NCI-H1417 (cell line): ENCODE measurements around the gene C14orf119.
A peak's percentile ranks its signal among the peaks of the same experiment; 100 is the strongest.

Experiments
- DNase-seq, 3 experiments: peaks; one replicate each; lab custom pipeline; 2025; lab: John Stamatoyannopoulos, UW

The C14orf119 gene

DNA sequence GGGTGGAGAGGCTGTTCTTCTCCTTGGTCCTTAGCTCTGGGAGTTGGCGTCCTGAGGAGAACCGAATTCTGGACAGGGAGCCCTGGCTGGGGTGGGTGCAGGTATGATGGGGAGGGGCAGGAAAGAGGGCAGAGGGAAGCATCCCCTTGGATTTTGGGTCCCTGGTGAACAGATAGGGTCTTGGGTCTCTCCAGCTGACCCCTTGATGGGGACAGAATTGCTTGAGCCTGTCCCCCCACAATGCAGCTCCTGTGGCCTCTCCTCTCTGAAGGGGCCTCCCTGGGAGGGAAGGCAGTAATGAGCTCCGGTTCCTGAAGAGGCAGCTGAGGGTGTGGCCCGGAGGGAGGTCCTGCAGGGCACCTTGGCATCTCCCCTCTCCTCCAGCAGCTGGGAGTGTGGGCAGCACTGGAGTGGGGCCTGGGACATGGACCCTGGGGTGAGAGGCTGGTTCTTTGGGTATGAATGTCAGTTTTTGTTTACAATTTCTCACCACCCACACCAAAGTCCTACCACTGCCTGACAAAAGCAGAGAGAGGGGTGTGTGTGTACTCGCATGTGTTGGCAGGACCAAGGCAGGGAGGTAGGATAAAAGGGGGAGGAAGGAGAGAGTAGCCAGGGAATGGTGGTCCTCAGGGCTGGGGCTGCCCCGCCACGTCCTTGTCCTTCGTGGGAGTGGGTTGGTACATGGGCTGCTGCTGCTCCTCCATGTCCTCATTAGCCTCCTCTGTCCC, 31.4 kb downstream of the C14orf119 start:
- DNase-seq, result no peak

DNA sequence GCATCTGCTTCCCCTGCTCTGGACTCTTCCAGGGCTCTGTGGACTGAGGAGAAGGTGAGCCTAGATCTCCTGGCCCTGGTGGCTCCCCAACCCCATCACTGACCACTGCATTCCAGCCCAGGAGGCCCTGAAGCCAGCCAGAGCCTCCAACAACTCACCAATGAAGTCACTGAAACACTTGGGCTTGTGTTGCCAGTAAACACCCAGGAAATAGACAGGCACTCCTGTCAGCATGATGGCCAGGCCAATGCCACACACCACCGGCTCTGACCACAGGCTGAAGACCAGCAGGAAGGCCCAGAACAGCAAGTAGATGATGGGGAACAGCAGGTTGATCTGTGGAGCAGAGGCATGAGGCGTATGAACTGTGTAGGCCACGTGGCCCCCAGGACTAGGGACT, 32.6 kb downstream of the C14orf119 start:
- DNase-seq, result no peak

GRCh38 chr14:23128969-23129758, 33.9 kb downstream of the C14orf119 start:
- no peak for DNase-seq

DNA sequence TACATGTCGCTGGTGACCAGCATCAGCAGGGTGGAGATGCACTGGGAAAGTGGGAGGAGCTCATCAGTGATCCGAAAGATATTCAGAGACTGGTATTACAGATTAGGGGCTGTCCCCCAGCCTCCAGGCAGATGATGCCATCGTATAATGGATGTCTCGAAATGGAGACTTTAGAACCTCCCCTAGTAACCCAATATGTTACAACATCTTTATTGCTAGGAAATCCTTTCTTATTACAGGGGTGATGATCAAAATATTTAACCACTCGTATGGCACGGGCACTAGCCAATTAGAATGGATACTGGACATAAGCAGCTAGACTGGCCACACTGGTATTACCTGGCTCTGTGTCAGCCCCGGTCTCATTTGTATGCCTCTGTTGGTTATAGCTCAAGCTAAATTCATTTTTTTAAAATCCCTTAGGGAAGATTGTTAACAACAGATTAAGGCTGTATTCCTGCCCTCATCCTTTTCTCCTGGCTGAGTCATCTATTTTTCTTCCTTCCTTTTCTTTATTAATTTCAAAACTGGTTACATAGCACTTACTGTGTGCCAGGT, 34.5 kb downstream of the C14orf119 start:
- DNase-seq, result no peak

GRCh38 chr14:23130871-23131270, 35.6 kb downstream of the C14orf119 start:
- no peak for DNase-seq

GRCh38 chr14:23131482-23131881, 36.2 kb downstream of the C14orf119 start:
- no peak for DNase-seq

- DNase-seq, result no peak
These were observed 37.7 kb downstream of the C14orf119 start for GRCh38 chr14:23132970-23133369.

DNA sequence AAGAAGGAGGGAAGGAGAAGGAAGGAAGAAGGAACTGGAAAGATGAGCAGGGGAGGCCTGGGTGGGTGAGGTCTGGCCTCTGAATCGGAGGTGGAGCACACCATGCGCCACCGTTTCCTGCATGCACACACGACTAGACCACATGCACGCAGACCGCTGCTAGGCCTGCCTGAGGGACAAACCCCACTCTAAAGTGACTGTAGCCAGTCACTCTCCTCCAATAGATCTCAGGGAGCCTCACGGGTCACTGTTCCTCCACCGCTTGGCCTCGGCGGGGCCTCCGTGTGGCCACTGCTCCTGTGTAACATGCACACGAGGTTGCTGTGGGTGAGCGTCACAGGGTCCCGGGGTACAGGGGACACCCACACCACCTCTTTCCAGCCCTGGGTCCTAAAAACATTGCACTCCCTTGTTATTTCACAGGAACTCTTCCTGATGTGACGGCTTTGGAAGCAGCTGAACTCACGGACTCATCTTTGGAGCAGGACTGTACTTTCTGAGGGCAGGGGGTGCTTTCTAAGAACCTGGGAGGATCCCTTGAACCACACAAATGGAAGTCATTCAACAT, 41.3 kb downstream of the C14orf119 start:
- no peak for DNase-seq

DNA sequence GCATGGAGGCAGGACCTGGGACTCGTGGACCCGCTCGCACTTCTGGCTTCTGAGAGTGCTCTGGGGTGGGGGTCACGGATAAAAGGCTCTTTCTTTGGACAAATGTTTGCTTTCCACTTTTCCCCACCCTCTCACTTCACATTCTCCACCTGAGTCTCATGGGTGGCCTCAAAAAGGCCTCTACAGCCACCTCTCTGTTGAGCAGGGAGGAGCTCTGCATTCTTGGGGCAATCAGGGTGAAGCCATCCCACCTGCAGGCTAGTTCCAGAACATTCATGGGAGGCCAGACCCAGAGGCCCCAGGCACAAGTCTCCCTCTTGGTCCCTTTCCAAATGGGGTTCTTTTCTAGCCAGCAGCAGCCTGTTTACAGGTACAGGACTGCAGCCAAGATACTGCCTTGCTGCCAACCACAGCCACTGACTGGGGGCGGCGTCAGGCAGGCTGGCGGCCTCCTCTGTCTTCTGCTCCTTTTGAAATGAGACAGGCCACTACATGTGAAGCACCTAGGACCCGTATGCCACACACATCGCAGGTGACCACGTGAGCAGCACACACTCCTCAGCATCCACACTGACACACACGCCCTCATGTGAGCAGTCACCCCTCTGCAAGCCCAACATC, 42.0 kb downstream of the C14orf119 start:
- no peak for DNase-seq

- DNase-seq, result no peak
These were observed 42.7 kb downstream of the C14orf119 start for GRCh38 chr14:23137813-23138535.

DNA sequence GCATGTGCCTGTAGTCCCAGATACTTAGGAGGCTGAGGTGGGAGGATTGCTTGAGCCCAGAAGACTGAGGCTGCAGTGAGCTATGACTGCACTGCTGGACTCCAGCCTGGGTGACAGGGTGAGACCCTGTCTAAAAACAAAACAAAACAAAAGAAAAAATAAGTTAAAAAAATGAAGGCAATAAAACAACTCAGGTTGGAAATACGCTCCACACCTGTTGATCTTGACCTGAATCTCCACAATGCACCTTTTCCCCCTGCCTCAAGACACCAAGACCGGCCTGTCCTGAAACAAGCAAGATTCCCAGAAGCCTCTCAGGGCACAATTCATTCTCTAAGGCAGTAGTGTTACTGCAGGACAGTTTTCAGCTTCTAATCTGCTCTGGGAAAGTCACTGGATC, 44.6 kb downstream of the C14orf119 start:
- no peak for DNase-seq

DNA sequence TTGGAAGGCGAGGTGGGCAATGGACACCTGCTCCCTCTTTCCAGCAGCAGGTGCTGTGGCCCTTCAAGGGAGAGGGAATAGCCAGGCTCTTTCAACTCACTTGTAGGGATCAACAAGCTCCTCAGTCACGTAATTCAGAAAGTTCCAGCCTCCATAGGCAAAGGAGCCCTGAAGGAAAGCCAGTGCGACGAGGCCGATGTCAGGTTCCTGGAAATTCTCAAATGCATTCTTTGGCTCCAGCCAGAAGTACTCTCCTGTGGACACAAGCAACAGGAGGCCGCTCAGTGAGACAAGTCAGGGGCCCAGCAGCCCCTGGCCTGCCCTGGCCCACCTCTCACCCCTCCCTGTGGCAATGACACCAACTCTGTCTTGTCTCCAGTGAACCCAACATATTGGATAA, 45.1 kb downstream of the C14orf119 start:
- DNase-seq, result no peak

DNA sequence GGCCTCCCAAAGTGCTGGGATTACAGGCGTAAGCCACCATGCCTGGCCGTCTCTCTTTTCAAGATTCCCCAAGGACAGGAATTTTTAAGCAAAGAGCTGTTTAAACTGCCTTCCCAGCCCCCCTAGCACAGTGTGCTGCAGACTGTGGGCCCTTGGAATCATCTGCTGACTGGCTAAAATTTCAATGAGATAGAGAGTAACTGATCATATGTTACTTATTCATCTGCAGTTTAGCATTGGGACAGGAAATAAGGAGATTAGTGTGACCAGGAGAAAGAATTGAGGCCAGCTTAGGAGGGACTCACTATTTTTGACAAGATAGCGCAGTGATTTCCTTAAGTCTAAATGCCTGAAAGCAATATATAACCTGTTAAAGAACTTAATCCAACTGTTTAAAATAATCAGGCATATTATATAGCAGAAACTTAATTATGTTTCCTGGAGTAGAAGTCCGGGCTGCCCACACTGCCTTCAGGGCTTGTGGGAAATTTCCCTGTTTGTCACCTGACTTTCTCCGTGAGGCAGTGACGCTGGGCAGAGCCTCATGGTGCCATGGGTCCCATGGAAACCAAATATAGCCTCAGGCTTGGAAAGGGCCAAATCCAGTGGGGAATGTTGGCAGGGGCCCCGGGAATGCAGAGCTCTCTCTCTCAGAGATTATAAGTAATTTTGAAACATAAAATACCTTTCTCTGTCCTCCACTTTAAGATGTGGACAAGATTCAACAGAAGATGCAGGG, 46.6 kb downstream of the C14orf119 start:
- DNase-seq, result peak in 2 of 3 experiments; percentile 45 to 68

DNA sequence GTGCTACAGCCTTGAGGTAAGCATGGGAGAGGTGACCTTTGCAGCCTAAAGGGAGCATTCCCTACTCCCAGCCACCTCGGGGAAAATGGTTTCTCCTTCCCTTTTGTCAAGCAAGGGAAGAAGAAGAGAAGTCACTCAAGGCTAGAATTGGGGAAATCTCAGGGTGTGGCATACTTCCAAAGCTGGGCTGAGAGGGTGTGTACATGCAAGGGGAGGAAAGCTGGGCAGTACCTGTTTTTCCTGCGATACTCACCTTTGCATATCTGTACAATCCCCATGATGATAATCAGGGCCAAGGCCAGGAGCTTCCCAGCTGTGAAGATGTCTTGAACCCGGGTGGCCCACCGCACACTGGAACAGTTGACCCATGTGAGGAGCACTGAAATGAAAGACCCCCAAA, 47.5 kb downstream of the C14orf119 start:
- no peak for DNase-seq

DNA sequence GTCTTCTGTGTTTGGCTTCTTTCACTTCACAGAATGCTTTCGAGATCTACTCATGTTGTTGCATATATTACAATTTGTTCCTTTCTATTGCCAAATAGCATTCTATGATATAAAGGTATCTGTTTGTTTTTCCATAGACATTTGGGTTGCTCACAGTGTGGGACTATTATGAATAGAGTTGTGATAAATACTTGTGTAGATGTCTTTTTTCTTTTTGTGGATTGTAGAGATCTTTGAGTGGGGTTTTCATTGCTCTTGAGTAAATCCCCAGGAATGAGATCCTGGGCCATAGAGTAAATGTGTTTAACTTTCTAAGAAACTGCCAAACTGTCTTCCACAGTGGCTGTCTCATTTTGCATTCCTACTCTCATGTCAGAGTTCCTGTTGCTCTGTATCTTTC, 48.6 kb downstream of the C14orf119 start:
- DNase-seq, result no peak

DNA sequence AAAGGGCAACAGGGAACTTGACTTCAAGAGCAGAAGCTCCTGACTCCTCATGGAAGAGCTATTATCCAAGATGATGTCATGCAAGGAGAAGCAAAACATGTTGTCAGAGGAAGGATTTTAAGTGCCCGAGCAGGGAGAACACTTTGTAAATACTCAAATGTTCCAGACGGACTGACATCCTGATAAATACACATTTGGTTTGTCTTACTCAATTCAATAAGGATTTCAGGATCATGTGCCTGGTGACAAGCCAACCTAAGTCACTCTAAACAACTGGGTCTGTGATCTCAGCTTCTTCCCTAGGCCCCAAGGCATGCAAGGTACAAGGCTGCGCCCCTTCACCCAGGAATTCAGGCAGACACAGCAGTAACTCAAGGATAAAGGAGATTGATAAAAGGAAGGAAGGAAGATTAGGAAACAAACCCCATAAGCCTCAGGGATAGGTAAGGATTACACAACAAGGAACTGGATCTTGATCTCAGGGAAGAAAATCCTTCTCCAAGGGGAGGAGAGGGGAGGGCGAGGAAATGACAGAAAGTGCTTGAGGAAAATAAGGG, 50.6 kb downstream of the C14orf119 start:
- peak in 1 of 3 experiments; percentile 7 for DNase-seq

DNA sequence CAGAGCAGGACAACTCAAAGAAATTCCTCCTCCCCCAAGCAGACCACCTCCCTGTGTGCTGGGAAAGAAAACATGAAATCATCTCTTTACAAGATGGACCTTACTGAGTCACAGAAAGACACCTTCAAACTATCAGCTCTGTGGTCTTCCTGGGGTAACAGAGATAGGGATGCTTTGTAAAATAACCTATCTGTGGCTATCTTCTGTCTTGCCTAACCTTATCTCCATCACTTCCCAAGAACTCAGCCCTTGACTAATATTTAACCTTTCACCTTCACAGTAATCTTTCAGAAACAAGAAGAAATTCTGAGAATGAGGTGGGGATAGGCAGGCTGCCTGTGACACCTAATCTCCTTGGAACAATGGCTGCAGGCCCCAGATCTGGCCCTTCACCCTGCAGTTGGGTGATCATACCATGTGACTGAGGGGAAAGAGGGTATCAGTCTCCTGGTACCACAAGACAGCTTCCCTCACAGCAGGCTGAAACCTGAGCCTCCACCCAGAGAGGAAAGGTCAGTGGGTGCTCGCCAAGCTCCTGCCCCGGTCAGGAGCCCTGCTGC, 51.1 kb downstream of the C14orf119 start:
- no peak for DNase-seq

- DNase-seq, result no peak
These were observed 51.7 kb downstream of the C14orf119 start for GRCh38 chr14:23146980-23147379.

DNA sequence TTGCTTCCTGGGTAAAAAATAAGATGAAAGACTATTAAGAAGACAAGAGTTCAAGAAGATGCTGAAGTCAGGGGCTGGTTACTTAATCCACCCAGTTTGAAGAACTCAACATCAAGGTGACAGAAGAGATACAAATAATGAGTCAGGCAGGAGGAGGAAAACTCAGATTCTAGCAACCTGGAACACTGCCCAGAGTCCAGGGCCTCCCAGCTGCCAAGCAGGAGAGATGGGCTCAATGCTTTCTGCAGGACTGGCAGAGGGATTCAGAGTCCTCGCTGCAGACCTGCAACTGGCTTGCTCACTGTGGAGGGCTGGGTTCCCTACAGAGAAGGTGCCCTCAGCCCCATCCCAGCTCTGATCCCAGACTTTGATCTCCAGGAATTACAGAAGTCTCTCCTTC, 52.4 kb downstream of the C14orf119 start:
- DNase-seq, result no peak

GRCh38 chr14:23148591-23149249, 53.4 kb downstream of the C14orf119 start:
- DNase-seq, result no peak
